Upper lobe of right lung (tissue), 1 donor: ENCODE data around the gene NT5C2. TPM values are rescaled to one million over a fixed set of nuclear protein-coding genes. Genes with fewer than 3 reads are reported as not detected.

Experiments used
- ATAC-seq: fragments of 200-7000 bp; cut with Tn5 transposase; one replicate; pipeline ENCODE4 v1.9.1; 2020; ENCODE audit warnings: mild to moderate bottlenecking, moderate library complexity
- DNase-seq: peaks from one replicate; pipeline ENCODE4 v3.0.0-alpha.2; 2020
- H3K27ac ChIP-seq: fragments of 200-600 bp; one replicate; pipeline ENCODE4 v1.8.0; 2022
- H3K27me3 ChIP-seq: fragments of 200-600 bp; one replicate; pipeline ENCODE4 v1.8.0; 2022; ENCODE audit warnings: mild to moderate bottlenecking
- H3K36me3 ChIP-seq: fragments of 200-600 bp; one replicate; pipeline ENCODE4 v1.8.0; 2022
- H3K4me1 ChIP-seq: fragments of 200-600 bp; one replicate; pipeline ENCODE4 v1.8.0; 2022
- H3K4me3 ChIP-seq: fragments of 200-600 bp; one replicate; pipeline ENCODE4 v1.8.0; 2022; ENCODE audit warnings: mild to moderate bottlenecking
- H3K9me3 ChIP-seq: fragments of 200-600 bp; one replicate; pipeline ENCODE4 v1.8.0; 2022
- CTCF ChIP-seq: fragments of 200-600 bp; IDR thresholded peaks from one replicate; pipeline ENCODE4 v1.8.0; 2022; ENCODE audit warnings: antibody characterized with exemption
- intact Hi-C: fragments of 100-400 bp; cut with DNase I; formaldehyde crosslinking; loops from one replicate; pipeline ENCODE4 v1.11.0; 2022
- total RNA-seq: library from RNA; stranded (reverse); fragmentation: NEBNext Ultra II Directional; extraction: Animal tissue kit (Norgen Biotek cat#: 25700); gene quantifications from one replicate; pipeline ENCODE4 v1.2.1, GENCODE V29; 2021
- donor health status: DM: no; HTN: yes; CAD: no; lungs with severe emphysema.

NT5C2 gene
- total RNA-seq, 1 donor from 2014 or later: 92.7 TPM

- no peak for TF ChIP-seq CTCF
- no peak for ATAC-seq
- Histone ChIP-seq H3K27me3 (no peaks in the 10 kb centered on the region), H3K9me3 (no peaks in the 10 kb centered on the region), H3K36me3 (no peaks in the 10 kb centered on the region), H3K27ac (no peak overlapping the region), H3K4me3 (no peak overlapping the region), H3K4me1 (no peaks in the 10 kb centered on the region)
- intact Hi-C loops: loop anchor here (10.0 kb wide), 1 partner anchor 148 kb away; the partner anchor contains the start of gene CNNM2
- DNase-seq: no peak
Observed at GRCh38 chr10:103062854-103063590, 130.1 kb downstream of the NT5C2 start.

GRCh38 chr10:103060575-103060974 lies 132.5 kb downstream of the NT5C2 start:
- intact Hi-C loops: loop anchor here (10.0 kb wide), 1 partner anchor 146 kb away; the partner anchor contains the start of gene CNNM2
- H3K27me3 ChIP-seq: no peaks in the 10 kb centered on the region
- H3K27ac ChIP-seq: no peak overlapping the region
- ATAC-seq (no peak), DNase-seq (no peak)
- H3K36me3 ChIP-seq: peaks cover 7% of the 10 kb centered on the region
- H3K9me3 ChIP-seq: no peaks in the 10 kb centered on the region
- no peaks in the 10 kb centered on the region for H3K4me1 ChIP-seq
- no peak for TF ChIP-seq CTCF
- no peak overlapping the region for H3K4me3 ChIP-seq

- peaks cover 7% of the 10 kb centered on the region for H3K36me3 ChIP-seq
- peaks cover 8% of the 10 kb centered on the region for H3K4me1 ChIP-seq
- TF ChIP-seq CTCF: no peak
- ATAC-seq: no peak
- H3K27me3 ChIP-seq: no peaks in the 10 kb centered on the region
- no peak overlapping the region for H3K4me3 ChIP-seq
- H3K9me3 ChIP-seq: no peaks in the 10 kb centered on the region
- DNase-seq: no peak
- H3K27ac ChIP-seq: no peak overlapping the region
- intact Hi-C loops: no loop called here
Observed at GRCh38 chr10:103058034-103058433, 135.0 kb downstream of the NT5C2 start.

- H3K27ac ChIP-seq: no peak overlapping the region
- no peak for DNase-seq
Observed at GRCh38 chr10:103055105-103055504, 138.0 kb downstream of the NT5C2 start.

GRCh38 chr10:103054621-103055020 lies 138.5 kb downstream of the NT5C2 start:
- TF ChIP-seq CTCF: no peak
- no peaks in the 10 kb centered on the region for H3K27me3 ChIP-seq
- intact Hi-C loops: no loop called here
- no peak overlapping the region for H3K4me3 ChIP-seq
- H3K9me3 ChIP-seq: no peaks in the 10 kb centered on the region
- ATAC-seq (no peak), DNase-seq (no peak)
- no peak overlapping the region for H3K27ac ChIP-seq
- peaks cover 8% of the 10 kb centered on the region for H3K4me1 ChIP-seq
- peaks cover 7% of the 10 kb centered on the region for H3K36me3 ChIP-seq

More at GRCh38 chr10:103055105-103055504, 138.0 kb downstream of the NT5C2 start:
- no peak for TF ChIP-seq CTCF
- H3K27me3 ChIP-seq: no peaks in the 10 kb centered on the region
- intact Hi-C loops: no loop called here
- no peaks in the 10 kb centered on the region for H3K9me3 ChIP-seq
- ATAC-seq: no peak
- H3K4me3 ChIP-seq: no peak overlapping the region
- peaks cover 7% of the 10 kb centered on the region for H3K36me3 ChIP-seq
- H3K4me1 ChIP-seq: peaks cover 8% of the 10 kb centered on the region
